ENCODE results near the gene TM4SF18.

Gene TM4SF18

DNA sequence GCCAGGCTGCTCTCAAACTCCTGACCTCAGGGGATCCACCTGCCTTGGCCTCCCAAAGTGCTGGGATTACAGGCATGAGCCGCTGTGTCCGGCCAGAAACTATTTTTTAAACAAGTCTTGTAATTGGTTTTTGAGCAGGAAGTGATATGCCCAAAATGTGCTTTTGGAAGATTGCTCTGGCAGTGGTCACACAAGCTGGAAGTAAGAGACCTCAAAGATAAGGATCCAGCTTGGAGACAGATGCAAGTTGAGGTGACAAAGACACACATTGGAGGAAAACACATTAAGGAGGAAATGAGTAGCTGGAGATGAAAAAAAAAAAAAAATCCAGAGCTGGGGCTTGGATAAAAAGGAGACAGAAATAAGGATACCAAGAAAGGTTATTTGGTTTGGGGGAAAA, 6.3 kb downstream of the TM4SF18 start:
- Histone ChIP-seq H3K36me3 (ENCODE audit: control insufficient read depth, insufficient read depth, low read length) (no peaks in the 10 kb centered on the region), H3K27me3 (ENCODE audit: control insufficient read depth, insufficient read depth, low read length, poor library complexity, severe bottlenecking) (no peaks in the 10 kb centered on the region), H3K9me3 (ENCODE audit: control insufficient read depth, low read length) (no peaks in the 10 kb centered on the region), H3K4me3 (ENCODE audit: insufficient read depth, low read depth, low read length) (no peak overlapping the region), H3K27ac (ENCODE audit: insufficient read depth, low read depth, low read length, poor library complexity, severe bottlenecking) (no peak overlapping the region), H3K4me1 (ENCODE audit: control insufficient read depth, insufficient read depth, low read length) (no peaks in the 10 kb centered on the region)
- WGBS, 2 experiments = 84 to 91% methylated on average over 2 of the region's 2 CpGs

GRCh38 chr3:149325581-149325980, 7.9 kb downstream of the TM4SF18 start:
- H3K4me1 ChIP-seq (ENCODE audit: control insufficient read depth, insufficient read depth, low read length) = no peaks in the 10 kb centered on the region
- no peaks in the 10 kb centered on the region for H3K36me3 ChIP-seq (ENCODE audit: control insufficient read depth, insufficient read depth, low read length)
- no peaks in the 10 kb centered on the region for H3K27me3 ChIP-seq (ENCODE audit: control insufficient read depth, insufficient read depth, low read length, poor library complexity, severe bottlenecking)
- H3K27ac ChIP-seq (ENCODE audit: insufficient read depth, low read depth, low read length, poor library complexity, severe bottlenecking) = no peak overlapping the region
- no peaks in the 10 kb centered on the region for H3K9me3 ChIP-seq (ENCODE audit: control insufficient read depth, low read length)
- no peak overlapping the region for H3K4me3 ChIP-seq (ENCODE audit: insufficient read depth, low read depth, low read length)

DNA sequence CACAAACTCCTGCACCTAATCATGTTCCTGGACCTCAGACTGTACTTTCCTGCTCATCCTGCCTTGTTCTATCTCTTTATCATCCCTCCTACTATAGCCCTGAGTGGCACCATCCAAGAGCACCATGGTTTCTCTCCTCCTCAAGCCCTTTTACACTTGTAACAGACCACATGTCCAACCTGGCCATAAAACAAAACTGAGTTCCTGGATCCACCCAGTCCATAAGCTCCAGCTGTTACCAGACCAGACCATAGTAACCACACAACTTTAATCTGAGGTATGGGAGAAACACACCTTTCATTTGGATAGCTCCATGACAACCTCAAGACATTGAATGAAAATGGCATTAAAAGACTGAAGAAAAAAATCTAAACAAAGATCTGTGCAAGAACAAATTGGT, 9.1 kb downstream of the TM4SF18 start:
- Histone ChIP-seq H3K27me3 (ENCODE audit: control insufficient read depth, insufficient read depth, low read length, poor library complexity, severe bottlenecking) (no peaks in the 10 kb centered on the region), H3K36me3 (ENCODE audit: control insufficient read depth, insufficient read depth, low read length) (no peaks in the 10 kb centered on the region), H3K9me3 (ENCODE audit: control insufficient read depth, low read length) (no peaks in the 10 kb centered on the region), H3K27ac (ENCODE audit: insufficient read depth, low read depth, low read length, poor library complexity, severe bottlenecking) (no peak overlapping the region), H3K4me3 (ENCODE audit: insufficient read depth, low read depth, low read length) (no peak overlapping the region), H3K4me1 (ENCODE audit: control insufficient read depth, insufficient read depth, low read length) (no peaks in the 10 kb centered on the region)

DNA sequence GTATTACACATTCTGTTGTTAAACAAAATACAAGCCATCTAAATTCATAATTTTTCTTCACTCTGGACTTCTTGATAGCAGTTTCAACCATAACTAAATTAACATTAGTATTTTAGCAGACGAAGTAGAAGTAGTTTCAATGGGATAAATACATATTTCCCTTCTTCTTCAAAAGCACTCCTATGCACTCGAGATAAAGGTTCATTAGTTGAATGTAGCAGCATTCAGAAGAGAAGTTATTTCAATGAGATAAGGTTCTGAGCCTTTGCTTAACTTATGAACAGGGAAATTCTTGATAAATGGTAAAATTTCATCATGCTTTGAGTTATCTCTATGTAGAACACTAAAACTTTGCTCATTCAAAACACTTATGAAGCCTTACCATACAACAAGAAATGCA, 11.8 kb downstream of the TM4SF18 start:
- 95 to 100% methylated on average over 1 to 2 of the region's 2 CpGs for WGBS, 2 experiments
- no peaks in the 10 kb centered on the region for H3K36me3 ChIP-seq (ENCODE audit: control insufficient read depth, insufficient read depth, low read length)
- no peaks in the 10 kb centered on the region for H3K27me3 ChIP-seq (ENCODE audit: control insufficient read depth, insufficient read depth, low read length, poor library complexity, severe bottlenecking)
- H3K9me3 ChIP-seq (ENCODE audit: control insufficient read depth, low read length) = no peaks in the 10 kb centered on the region
- H3K4me3 ChIP-seq (ENCODE audit: insufficient read depth, low read depth, low read length) = no peak overlapping the region
- H3K4me1 ChIP-seq (ENCODE audit: control insufficient read depth, insufficient read depth, low read length) = no peaks in the 10 kb centered on the region
- no peak overlapping the region for H3K27ac ChIP-seq (ENCODE audit: insufficient read depth, low read depth, low read length, poor library complexity, severe bottlenecking)

DNA sequence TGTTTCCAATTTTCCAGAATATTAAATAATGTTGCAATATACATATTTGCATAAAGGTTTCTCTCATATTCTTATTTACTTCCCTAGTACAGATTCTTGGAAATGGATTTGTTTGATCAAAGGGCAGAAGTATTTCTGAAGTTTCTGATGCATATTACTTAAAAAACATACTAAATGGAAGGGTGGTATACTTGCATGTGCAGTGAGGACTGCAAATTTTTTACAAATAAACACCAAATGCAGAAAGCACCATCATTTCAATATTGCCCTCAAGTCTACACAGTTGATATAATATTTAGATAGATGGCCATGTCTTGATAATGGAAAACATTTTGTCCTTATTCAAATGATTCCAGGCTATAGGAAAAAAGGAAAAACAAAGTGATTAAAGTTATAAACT, 12.3 kb downstream of the TM4SF18 start:
- Histone ChIP-seq H3K27ac (ENCODE audit: insufficient read depth, low read depth, low read length, poor library complexity, severe bottlenecking) (no peak overlapping the region), H3K4me3 (ENCODE audit: insufficient read depth, low read depth, low read length) (no peak overlapping the region), H3K36me3 (ENCODE audit: control insufficient read depth, insufficient read depth, low read length) (no peaks in the 10 kb centered on the region), H3K4me1 (ENCODE audit: control insufficient read depth, insufficient read depth, low read length) (no peaks in the 10 kb centered on the region), H3K27me3 (ENCODE audit: control insufficient read depth, insufficient read depth, low read length, poor library complexity, severe bottlenecking) (no peaks in the 10 kb centered on the region), H3K9me3 (ENCODE audit: control insufficient read depth, low read length) (no peaks in the 10 kb centered on the region)

- Histone ChIP-seq H3K9me3 (ENCODE audit: control insufficient read depth, low read length) (no peaks in the 10 kb centered on the region), H3K4me3 (ENCODE audit: insufficient read depth, low read depth, low read length) (no peak overlapping the region), H3K4me1 (ENCODE audit: control insufficient read depth, insufficient read depth, low read length) (no peaks in the 10 kb centered on the region), H3K27me3 (ENCODE audit: control insufficient read depth, insufficient read depth, low read length, poor library complexity, severe bottlenecking) (no peaks in the 10 kb centered on the region), H3K27ac (ENCODE audit: insufficient read depth, low read depth, low read length, poor library complexity, severe bottlenecking) (no peak overlapping the region), H3K36me3 (ENCODE audit: control insufficient read depth, insufficient read depth, low read length) (no peaks in the 10 kb centered on the region)
- 87 to 90% methylated on average over 3 of the region's 3 CpGs for WGBS, 2 experiments
These were observed 13.7 kb downstream of the TM4SF18 start for GRCh38 chr3:149319750-149320149.

GRCh38 chr3:149317072-149317471, 16.4 kb downstream of the TM4SF18 start:
- no peaks in the 10 kb centered on the region for H3K4me1 ChIP-seq (ENCODE audit: control insufficient read depth, insufficient read depth, low read length)
- no peak overlapping the region for H3K4me3 ChIP-seq (ENCODE audit: insufficient read depth, low read depth, low read length)
- H3K9me3 ChIP-seq (ENCODE audit: control insufficient read depth, low read length) = no peaks in the 10 kb centered on the region
- no peaks in the 10 kb centered on the region for H3K36me3 ChIP-seq (ENCODE audit: control insufficient read depth, insufficient read depth, low read length)
- H3K27ac ChIP-seq (ENCODE audit: insufficient read depth, low read depth, low read length, poor library complexity, severe bottlenecking) = no peak overlapping the region
- no peaks in the 10 kb centered on the region for H3K27me3 ChIP-seq (ENCODE audit: control insufficient read depth, insufficient read depth, low read length, poor library complexity, severe bottlenecking)
- 100% methylated on average over 1 of the region's 1 CpG for WGBS, 2 experiments

DNA sequence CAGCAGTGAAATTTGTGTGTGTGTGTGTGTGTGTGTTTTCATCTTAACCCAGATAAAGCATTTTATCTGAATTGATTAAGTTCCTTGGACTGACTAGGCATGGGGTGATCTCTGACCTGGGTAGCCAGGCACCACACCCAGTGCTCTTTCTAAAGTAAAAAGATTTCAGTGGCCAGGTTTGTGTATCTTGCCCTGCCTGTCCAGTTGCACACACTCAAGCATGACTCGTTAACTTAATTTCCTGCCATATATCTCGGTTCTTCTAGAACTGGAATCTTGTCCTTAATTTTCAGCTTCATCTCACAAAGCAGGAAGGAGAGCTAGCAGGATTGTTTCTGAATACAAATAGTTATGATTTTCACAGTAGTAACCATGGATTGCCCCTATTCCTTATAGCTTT, 17.0 kb downstream of the TM4SF18 start:
- Histone ChIP-seq H3K4me1 (ENCODE audit: control insufficient read depth, insufficient read depth, low read length) (no peaks in the 10 kb centered on the region), H3K27ac (ENCODE audit: insufficient read depth, low read depth, low read length, poor library complexity, severe bottlenecking) (no peak overlapping the region), H3K9me3 (ENCODE audit: control insufficient read depth, low read length) (no peaks in the 10 kb centered on the region), H3K27me3 (ENCODE audit: control insufficient read depth, insufficient read depth, low read length, poor library complexity, severe bottlenecking) (no peaks in the 10 kb centered on the region), H3K4me3 (ENCODE audit: insufficient read depth, low read depth, low read length) (no peak overlapping the region), H3K36me3 (ENCODE audit: control insufficient read depth, insufficient read depth, low read length) (no peaks in the 10 kb centered on the region)
- 98 to 100% methylated on average over 2 of the region's 2 CpGs for WGBS, 2 experiments

GRCh38 chr3:149315694-149316093, 17.7 kb downstream of the TM4SF18 start:
- no peaks in the 10 kb centered on the region for H3K27me3 ChIP-seq (ENCODE audit: control insufficient read depth, insufficient read depth, low read length, poor library complexity, severe bottlenecking)
- no peak overlapping the region for H3K4me3 ChIP-seq (ENCODE audit: insufficient read depth, low read depth, low read length)
- H3K9me3 ChIP-seq (ENCODE audit: control insufficient read depth, low read length) = no peaks in the 10 kb centered on the region
- 84 to 85% methylated on average over 3 of the region's 3 CpGs for WGBS, 2 experiments
- no peaks in the 10 kb centered on the region for H3K4me1 ChIP-seq (ENCODE audit: control insufficient read depth, insufficient read depth, low read length)
- no peaks in the 10 kb centered on the region for H3K36me3 ChIP-seq (ENCODE audit: control insufficient read depth, insufficient read depth, low read length)
- H3K27ac ChIP-seq (ENCODE audit: insufficient read depth, low read depth, low read length, poor library complexity, severe bottlenecking) = no peak overlapping the region

- 89 to 94% methylated on average over 6 to 7 of the region's 7 CpGs for WGBS, 2 experiments
- no peaks in the 10 kb centered on the region for H3K4me1 ChIP-seq (ENCODE audit: control insufficient read depth, insufficient read depth, low read length)
- H3K36me3 ChIP-seq (ENCODE audit: control insufficient read depth, insufficient read depth, low read length) = no peaks in the 10 kb centered on the region
- H3K27ac ChIP-seq (ENCODE audit: insufficient read depth, low read depth, low read length, poor library complexity, severe bottlenecking) = no peak overlapping the region
- H3K27me3 ChIP-seq (ENCODE audit: control insufficient read depth, insufficient read depth, low read length, poor library complexity, severe bottlenecking) = no peaks in the 10 kb centered on the region
- H3K4me3 ChIP-seq (ENCODE audit: insufficient read depth, low read depth, low read length) = no peak overlapping the region
- H3K9me3 ChIP-seq (ENCODE audit: control insufficient read depth, low read length) = no peaks in the 10 kb centered on the region
These were observed 18.4 kb downstream of the TM4SF18 start for GRCh38 chr3:149314807-149315578.

GRCh38 chr3:149313542-149313941, 19.9 kb downstream of the TM4SF18 start:
- Histone ChIP-seq H3K27ac (ENCODE audit: insufficient read depth, low read depth, low read length, poor library complexity, severe bottlenecking) (no peak overlapping the region), H3K4me3 (ENCODE audit: insufficient read depth, low read depth, low read length) (no peak overlapping the region), H3K4me1 (ENCODE audit: control insufficient read depth, insufficient read depth, low read length) (no peaks in the 10 kb centered on the region), H3K36me3 (ENCODE audit: control insufficient read depth, insufficient read depth, low read length) (no peaks in the 10 kb centered on the region), H3K9me3 (ENCODE audit: control insufficient read depth, low read length) (no peaks in the 10 kb centered on the region), H3K27me3 (ENCODE audit: control insufficient read depth, insufficient read depth, low read length, poor library complexity, severe bottlenecking) (no peaks in the 10 kb centered on the region)
- 84 to 90% methylated on average over 1 of the region's 1 CpG for WGBS, 2 experiments
